ENCODE data around the gene FBXO42. TPM values are rescaled to one million over a fixed set of nuclear protein-coding genes. Genes with fewer than 3 reads are reported as not detected.

FBXO42 gene
- total and polyA plus RNA-seq, 2 experiments from 2014 or later = 6.0 to 20.7 TPM

- no peak overlapping the region for H3K27ac ChIP-seq (ENCODE audit: low read depth)
- peaks cover 7% of the 10 kb centered on the region; the same call in 2 of the 3 replicates for H3K4me1 Mint-ChIP-seq
- no peaks in the 10 kb centered on the region for H3K4me1 ChIP-seq (ENCODE audit: insufficient read depth)
- no peaks in the 10 kb centered on the region for H3K36me3 ChIP-seq (ENCODE audit: insufficient read depth)
- H3F3A ChIP-seq (replicated peaks; ENCODE audit: low read depth) = no peaks in the 10 kb centered on the region
- no peaks in the 10 kb centered on the region; the same call in 1 of the 2 replicates for H4K20me1 ChIP-seq (replicated peaks; ENCODE audit: insufficient read depth)
- H3K27ac Mint-ChIP-seq = no peak overlapping the region
- no peaks in the 10 kb centered on the region for H3K9me3 Mint-ChIP-seq
- H3K27me3 Mint-ChIP-seq (ENCODE audit: insufficient read depth, low read depth, poor library complexity) = peaks cover 2% of the 10 kb centered on the region
- no peak overlapping the region for H3K4me2 ChIP-seq
- H3K36me3 Mint-ChIP-seq (ENCODE audit: low read depth) = no peaks in the 10 kb centered on the region; the same call in 2 of the 3 replicates
- H3K79me2 ChIP-seq (replicated peaks; ENCODE audit: insufficient read depth) = no peaks in the 10 kb centered on the region; the same call in 1 of the 2 replicates
- no peak overlapping the region for H3K4me3 ChIP-seq
- H3K9me2 ChIP-seq (ENCODE audit: insufficient read depth) = no peaks in the 10 kb centered on the region
- ATAC-seq (no peak), DNase-seq (ENCODE audit: low spot score) (no peak)
- no peak overlapping the region for H3K4me3 Mint-ChIP-seq
- H3K27me3 ChIP-seq (ENCODE audit: insufficient read depth) = no peaks in the 10 kb centered on the region
- no peak for TF ChIP-seq EZH2phosphoT487 (IDR thresholded peaks at IDR 0.05; ENCODE audit: unreplicated experiment)
- no peak overlapping the region for H2AFZ ChIP-seq
These were observed 76.7 kb downstream of the FBXO42 start for GRCh38 chr1:16275591-16275990.

- no peaks in the 10 kb centered on the region; the same call in 2 of the 3 replicates for H3K36me3 Mint-ChIP-seq (ENCODE audit: low read depth)
- no peak overlapping the region for H3K27ac ChIP-seq (ENCODE audit: low read depth)
- H3K9me3 Mint-ChIP-seq = no peaks in the 10 kb centered on the region
- H3K4me3 Mint-ChIP-seq = no peak overlapping the region
- no peak overlapping the region for H3K27ac Mint-ChIP-seq
- H3K4me3 ChIP-seq = no peak overlapping the region
- TF ChIP-seq NANOG (IDR thresholded peaks at IDR 0.05; ENCODE audit: borderline replicate concordance) (no peak), ZNF331 (CRISPR knock-in tag; IDR thresholded peaks at IDR 0.05; ENCODE audit: low read depth) (no peak), ZNF114 (CRISPR knock-in tag; IDR thresholded peaks at IDR 0.05) (no peak), EZH2phosphoT487 (IDR thresholded peaks at IDR 0.05; ENCODE audit: unreplicated experiment) (no peak)
- TF ChIP-seq, protein P1, sequence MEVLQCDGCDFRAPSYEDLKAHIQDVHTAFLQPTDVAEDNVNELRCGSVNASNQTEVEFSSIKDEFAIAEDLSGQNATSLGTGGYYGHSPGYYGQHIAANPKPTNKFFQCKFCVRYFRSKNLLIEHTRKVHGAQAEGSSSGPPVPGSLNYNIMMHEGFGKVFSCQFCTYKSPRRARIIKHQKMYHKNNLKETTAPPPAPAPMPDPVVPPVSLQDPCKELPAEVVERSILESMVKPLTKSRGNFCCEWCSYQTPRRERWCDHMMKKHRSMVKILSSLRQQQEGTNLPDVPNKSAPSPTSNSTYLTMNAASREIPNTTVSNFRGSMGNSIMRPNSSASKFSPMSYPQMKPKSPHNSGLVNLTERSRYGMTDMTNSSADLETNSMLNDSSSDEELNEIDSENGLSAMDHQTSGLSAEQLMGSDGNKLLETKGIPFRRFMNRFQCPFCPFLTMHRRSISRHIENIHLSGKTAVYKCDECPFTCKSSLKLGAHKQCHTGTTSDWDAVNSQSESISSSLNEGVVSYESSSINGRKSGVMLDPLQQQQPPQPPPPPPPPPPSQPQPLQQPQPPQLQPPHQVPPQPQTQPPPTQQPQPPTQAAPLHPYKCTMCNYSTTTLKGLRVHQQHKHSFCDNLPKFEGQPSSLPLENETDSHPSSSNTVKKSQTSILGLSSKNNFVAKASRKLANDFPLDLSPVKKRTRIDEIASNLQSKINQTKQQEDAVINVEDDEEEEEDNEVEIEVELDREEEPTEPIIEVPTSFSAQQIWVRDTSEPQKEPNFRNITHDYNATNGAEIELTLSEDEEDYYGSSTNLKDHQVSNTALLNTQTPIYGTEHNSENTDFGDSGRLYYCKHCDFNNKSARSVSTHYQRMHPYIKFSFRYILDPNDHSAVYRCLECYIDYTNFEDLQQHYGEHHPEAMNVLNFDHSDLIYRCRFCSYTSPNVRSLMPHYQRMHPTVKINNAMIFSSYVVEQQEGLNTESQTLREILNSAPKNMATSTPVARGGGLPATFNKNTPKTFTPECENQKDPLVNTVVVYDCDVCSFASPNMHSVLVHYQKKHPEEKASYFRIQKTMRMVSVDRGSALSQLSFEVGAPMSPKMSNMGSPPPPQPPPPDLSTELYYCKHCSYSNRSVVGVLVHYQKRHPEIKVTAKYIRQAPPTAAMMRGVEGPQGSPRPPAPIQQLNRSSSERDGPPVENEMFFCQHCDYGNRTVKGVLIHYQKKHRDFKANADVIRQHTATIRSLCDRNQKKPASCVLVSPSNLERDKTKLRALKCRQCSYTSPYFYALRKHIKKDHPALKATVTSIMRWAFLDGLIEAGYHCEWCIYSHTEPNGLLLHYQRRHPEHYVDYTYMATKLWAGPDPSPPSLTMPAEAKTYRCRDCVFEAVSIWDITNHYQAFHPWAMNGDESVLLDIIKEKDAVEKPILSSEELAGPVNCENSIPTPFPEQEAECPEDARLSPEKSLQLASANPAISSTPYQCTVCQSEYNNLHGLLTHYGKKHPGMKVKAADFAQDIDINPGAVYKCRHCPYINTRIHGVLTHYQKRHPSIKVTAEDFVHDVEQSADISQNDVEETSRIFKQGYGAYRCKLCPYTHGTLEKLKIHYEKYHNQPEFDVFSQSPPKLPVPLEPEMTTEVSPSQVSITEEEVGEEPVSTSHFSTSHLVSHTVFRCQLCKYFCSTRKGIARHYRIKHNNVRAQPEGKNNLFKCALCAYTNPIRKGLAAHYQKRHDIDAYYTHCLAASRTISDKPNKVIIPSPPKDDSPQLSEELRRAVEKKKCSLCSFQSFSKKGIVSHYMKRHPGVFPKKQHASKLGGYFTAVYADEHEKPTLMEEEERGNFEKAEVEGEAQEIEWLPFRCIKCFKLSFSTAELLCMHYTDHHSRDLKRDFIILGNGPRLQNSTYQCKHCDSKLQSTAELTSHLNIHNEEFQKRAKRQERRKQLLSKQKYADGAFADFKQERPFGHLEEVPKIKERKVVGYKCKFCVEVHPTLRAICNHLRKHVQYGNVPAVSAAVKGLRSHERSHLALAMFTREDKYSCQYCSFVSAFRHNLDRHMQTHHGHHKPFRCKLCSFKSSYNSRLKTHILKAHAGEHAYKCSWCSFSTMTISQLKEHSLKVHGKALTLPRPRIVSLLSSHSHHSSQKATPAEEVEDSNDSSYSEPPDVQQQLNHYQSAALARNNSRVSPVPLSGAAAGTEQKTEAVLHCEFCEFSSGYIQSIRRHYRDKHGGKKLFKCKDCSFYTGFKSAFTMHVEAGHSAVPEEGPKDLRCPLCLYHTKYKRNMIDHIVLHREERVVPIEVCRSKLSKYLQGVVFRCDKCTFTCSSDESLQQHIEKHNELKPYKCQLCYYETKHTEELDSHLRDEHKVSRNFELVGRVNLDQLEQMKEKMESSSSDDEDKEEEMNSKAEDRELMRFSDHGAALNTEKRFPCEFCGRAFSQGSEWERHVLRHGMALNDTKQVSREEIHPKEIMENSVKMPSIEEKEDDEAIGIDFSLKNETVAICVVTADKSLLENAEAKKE (CRISPR knock-in tag; IDR thresholded peaks at IDR 0.05) = no peak
- TF ChIP-seq, protein P2, sequence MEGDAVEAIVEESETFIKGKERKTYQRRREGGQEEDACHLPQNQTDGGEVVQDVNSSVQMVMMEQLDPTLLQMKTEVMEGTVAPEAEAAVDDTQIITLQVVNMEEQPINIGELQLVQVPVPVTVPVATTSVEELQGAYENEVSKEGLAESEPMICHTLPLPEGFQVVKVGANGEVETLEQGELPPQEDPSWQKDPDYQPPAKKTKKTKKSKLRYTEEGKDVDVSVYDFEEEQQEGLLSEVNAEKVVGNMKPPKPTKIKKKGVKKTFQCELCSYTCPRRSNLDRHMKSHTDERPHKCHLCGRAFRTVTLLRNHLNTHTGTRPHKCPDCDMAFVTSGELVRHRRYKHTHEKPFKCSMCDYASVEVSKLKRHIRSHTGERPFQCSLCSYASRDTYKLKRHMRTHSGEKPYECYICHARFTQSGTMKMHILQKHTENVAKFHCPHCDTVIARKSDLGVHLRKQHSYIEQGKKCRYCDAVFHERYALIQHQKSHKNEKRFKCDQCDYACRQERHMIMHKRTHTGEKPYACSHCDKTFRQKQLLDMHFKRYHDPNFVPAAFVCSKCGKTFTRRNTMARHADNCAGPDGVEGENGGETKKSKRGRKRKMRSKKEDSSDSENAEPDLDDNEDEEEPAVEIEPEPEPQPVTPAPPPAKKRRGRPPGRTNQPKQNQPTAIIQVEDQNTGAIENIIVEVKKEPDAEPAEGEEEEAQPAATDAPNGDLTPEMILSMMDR (conservative IDR thresholded peaks at IDR 0.05; ENCODE audit: low read depth in 2 of 2) = no peak
- H3K79me2 ChIP-seq (replicated peaks; ENCODE audit: insufficient read depth) = no peaks in the 10 kb centered on the region; the same call in 1 of the 2 replicates
- DNase-seq (ENCODE audit: low spot score) (no peak), ATAC-seq (no peak)
- H2AFZ ChIP-seq = no peak overlapping the region
- H3K4me1 ChIP-seq (ENCODE audit: insufficient read depth) = peaks cover 8% of the 10 kb centered on the region; the same call in 1 of the 2 replicates
- H3K4me2 ChIP-seq = no peak overlapping the region
- peaks cover 2% of the 10 kb centered on the region for H3K27me3 Mint-ChIP-seq (ENCODE audit: insufficient read depth, low read depth, poor library complexity)
- H3K9me2 ChIP-seq (ENCODE audit: insufficient read depth) = no peaks in the 10 kb centered on the region
- no peaks in the 10 kb centered on the region; the same call in none of the 2 replicates for H4K20me1 ChIP-seq (replicated peaks; ENCODE audit: insufficient read depth)
- H3K27me3 ChIP-seq (ENCODE audit: insufficient read depth) = no peaks in the 10 kb centered on the region
- no peaks in the 10 kb centered on the region for H3F3A ChIP-seq (replicated peaks; ENCODE audit: low read depth)
- no peaks in the 10 kb centered on the region for H3K36me3 ChIP-seq (ENCODE audit: insufficient read depth)
- H3K4me1 Mint-ChIP-seq = peaks cover 17% of the 10 kb centered on the region; the same call in 2 of the 3 replicates
These were observed 84.5 kb downstream of the FBXO42 start for GRCh38 chr1:16267690-16268180.
